T-helper 22 cell (primary cell): ENCODE data around the gene PCDHGA9.
"Not testable (repeated sequence)": the region's sequence is repeated elsewhere in the genome, so short reads cannot be mapped to it uniquely, and the experiment has no call there.

Experiments used
- DNase-seq: peaks from one replicate; pipeline ENCODE4 v3.0.0-alpha.2; 2020; ENCODE audit warnings: low read depth

The PCDHGA9 gene

GRCh38 chr5:141414548-141415274, 12.1 kb downstream of the PCDHGA9 start:
- not testable (repeated sequence) for DNase-seq

GRCh38 chr5:141415275-141415618, 12.7 kb downstream of the PCDHGA9 start:
- not testable (repeated sequence) for DNase-seq

DNA sequence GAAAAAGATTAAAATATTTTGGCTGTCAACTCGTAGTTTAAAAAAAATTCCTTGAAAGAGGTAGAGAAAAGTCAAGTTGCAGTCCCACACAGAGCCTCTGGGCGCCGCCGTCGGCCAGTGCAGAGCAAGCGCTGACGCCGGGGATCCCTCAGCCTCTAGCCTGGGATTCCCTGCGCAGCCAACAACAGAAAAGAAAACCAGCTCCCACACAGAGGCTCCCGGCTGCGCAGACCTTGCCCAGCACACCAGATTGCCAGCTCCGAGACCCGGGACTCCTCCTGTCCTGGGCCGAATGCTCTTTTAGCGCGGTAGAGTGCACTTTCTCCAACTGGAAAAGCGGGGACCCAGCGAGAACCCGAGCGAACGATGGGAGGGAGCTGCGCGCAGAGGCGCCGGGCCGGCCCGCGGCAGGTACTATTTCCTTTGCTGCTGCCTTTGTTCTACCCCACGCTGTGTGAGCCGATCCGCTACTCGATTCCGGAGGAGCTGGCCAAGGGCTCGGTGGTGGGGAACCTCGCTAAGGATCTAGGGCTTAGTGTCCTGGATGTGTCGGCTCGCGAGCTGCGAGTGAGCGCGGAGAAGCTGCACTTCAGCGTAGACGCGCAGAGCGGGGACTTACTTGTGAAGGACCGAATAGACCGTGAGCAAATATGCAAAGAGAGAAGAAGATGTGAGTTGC, 15.1 kb downstream of the PCDHGA9 start, which contains the start of gene PCDHGB7:
Gene PCDHGB7 (plus strand): TSS at position 184 of the 679 bp plus-strand sequence. CDS start 183 bp downstream, at position 367.
- not testable (repeated sequence) for DNase-seq

- no peak for DNase-seq
Observed at GRCh38 chr5:141419074-141419880, 16.7 kb downstream of the PCDHGA9 start.

GRCh38 chr5:141420855-141421488, 18.4 kb downstream of the PCDHGA9 start, which contains the start of gene PCDHGA11:
Gene PCDHGA11 (plus strand): TSS chr5:141421051. CDS start chr5:141421228, 177 bp downstream.
- DNase-seq: no peak

DNA sequence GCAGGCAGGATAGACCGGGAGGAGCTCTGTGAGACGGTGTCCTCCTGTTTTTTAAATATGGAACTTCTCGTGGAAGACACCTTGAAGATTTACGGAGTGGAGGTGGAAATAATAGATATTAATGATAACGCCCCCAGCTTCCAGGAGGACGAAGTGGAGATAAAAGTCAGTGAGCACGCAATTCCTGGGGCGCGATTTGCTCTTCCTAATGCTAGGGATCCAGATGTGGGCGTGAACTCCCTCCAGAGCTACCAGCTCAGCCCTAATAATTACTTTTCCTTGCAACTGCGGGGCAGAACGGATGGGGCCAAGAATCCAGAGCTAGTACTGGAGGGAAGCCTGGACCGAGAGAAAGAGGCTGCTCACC, 18.9 kb downstream of the PCDHGA9 start:
- DNase-seq: no peak

- DNase-seq: no peak
Observed at GRCh38 chr5:141422742-141423291, 20.2 kb downstream of the PCDHGA9 start.

- no peak for DNase-seq
Observed at GRCh38 chr5:141427783-141428426, 25.3 kb downstream of the PCDHGA9 start.

- DNase-seq: no peak
Observed at GRCh38 chr5:141430332-141431113, 27.9 kb downstream of the PCDHGA9 start, which contains the start of gene PCDHGA12. Gene PCDHGA12 (plus strand): TSS chr5:141430507. CDS start chr5:141430760, 253 bp downstream.

DNA sequence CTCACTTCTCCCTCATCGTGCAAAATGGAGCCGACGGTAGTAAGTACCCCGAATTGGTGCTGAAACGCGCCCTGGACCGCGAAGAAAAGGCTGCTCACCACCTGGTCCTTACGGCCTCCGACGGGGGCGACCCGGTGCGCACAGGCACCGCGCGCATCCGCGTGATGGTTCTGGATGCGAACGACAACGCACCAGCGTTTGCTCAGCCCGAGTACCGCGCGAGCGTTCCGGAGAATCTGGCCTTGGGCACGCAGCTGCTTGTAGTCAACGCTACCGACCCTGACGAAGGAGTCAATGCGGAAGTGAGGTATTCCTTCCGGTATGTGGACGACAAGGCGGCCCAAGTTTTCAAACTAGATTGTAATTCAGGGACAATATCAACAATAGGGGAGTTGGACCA, 28.7 kb downstream of the PCDHGA9 start:
- no peak for DNase-seq

GRCh38 chr5:141432308-141432707, 29.7 kb downstream of the PCDHGA9 start:
- DNase-seq: not testable (repeated sequence)

- not testable (repeated sequence) for DNase-seq
Observed at GRCh38 chr5:141432726-141433125, 30.1 kb downstream of the PCDHGA9 start.

DNA sequence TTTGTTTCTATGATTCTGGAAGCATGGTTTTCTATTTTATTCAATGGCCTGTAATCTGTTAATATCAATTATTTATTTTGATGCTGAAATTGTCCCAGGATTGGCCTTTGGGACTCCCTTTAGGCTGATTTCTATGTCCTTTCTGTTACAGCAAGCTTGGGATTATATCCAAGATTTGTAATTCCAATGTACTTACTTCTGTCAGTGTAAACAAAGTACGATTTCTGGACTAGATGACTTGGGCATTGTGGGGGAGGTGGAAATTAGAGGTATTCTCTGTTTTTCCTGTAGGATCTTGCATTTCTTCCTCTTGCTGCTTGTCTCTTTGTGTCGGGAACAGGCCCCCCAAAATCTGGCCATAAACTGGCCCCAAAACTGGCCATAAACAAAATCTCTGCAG, 31.4 kb downstream of the PCDHGA9 start:
- no peak for DNase-seq

GRCh38 chr5:141437221-141437620, 34.6 kb downstream of the PCDHGA9 start:
- no peak for DNase-seq

GRCh38 chr5:141439411-141440141, 37.0 kb downstream of the PCDHGA9 start:
- no peak for DNase-seq

DNA sequence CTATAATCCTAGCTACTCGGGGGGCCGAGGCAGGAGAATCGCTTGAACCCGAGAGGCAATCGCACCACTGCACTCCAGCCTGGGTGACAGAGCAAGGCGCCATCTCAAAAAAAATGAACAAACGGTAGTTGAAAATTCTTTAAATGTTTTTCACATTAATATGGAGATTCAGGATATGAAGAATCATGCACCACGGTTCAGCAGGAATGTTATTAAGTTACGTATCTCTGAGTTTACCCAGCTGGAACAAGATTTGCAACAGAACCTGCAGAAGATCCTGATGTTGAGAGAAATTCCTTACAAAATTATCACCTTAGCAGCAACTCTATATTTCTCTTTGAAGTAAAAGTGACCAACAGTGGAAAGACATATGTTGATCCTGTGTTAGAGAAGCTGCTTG, 37.8 kb downstream of the PCDHGA9 start:
- DNase-seq: no peak

DNA sequence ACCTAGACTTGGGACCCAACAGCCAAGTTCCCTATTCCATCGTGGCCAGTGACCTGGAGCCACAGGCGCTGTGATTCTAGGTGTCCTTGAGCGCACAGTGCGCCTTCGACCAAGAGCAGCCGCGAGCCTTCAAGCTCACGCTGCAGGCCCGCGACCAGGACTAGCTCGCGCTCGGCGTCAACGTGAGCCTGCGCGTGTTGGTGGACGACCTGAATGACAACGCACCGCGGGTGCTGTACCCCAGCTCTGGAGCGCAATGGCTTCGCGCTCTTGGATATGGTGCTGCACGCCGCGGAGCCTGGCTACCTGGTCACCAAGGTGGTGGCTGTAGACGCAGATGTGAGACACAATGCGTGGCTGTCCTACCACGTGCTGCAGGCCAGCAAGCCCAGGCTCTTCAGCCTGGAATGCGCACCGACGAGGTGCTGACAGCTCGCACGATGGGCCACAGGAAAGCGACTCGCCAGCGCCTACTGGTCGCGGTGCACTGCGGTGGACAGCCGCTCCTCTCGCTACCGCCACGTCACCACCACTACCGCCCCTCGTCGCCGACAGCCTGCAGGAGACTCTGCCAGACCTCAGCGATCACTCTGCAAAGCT, 39.1 kb downstream of the PCDHGA9 start:
- no peak for DNase-seq
